A673 (cell line): Measurements from ENCODE around the gene MGAT5. TPM values are rescaled to one million over a fixed set of nuclear protein-coding genes. Genes with fewer than 3 reads are reported as not detected.

Experiments
- BruUV-seq: library from RNA; stranded (reverse); fragments of 400-500 nt; replicated peaks from 2 replicates; lab custom pipeline; 2021; lab: Mats Ljungman, UMichigan
- CTCF ChIA-PET: fragments of 300-600 bp; sonication (Branson Sonifier 250); formaldehyde crosslinking; loops from one replicate; lab custom pipeline; 2022; ENCODE audit warnings: antibody characterized with exemption; lab: Charles Lee
- POLR2A ChIA-PET: fragments of 300-600 bp; sonication (Branson Sonifier 250); formaldehyde crosslinking; loops from one replicate; lab custom pipeline; 2022; ENCODE audit warnings: antibody characterized with exemption; ENCODE audit not compliant: low non-redundant PET; lab: Charles Lee
- DNase-seq: peaks from one replicate; pipeline ENCODE4 v3.0.0-alpha.2; 2015; ENCODE audit warnings: low spot score
- H3K27ac ChIP-seq: fragments of 200-600 bp; sonication (generic); 2 replicates; pipeline ENCODE4 v1.5.1; 2016; ENCODE audit warnings: mixed run types, low read depth, mild to moderate bottlenecking, mixed read lengths, antibody characterized with exemption, low read length; ENCODE audit not compliant: poor library complexity, severe bottlenecking
- H3K27me3 ChIP-seq: fragments of 200-600 bp; sonication (generic); replicated peaks from 2 replicates; pipeline ENCODE4 v1.6.1; 2017; ENCODE audit warnings: mixed run types, low read depth, mild to moderate bottlenecking, mixed read lengths, antibody characterized with exemption, low read length; ENCODE audit not compliant: insufficient read depth, poor library complexity
- H3K36me3 ChIP-seq: fragments of 200-600 bp; sonication (generic); 2 replicates; pipeline ENCODE4 v1.6.1; 2016; ENCODE audit warnings: mixed run types, mild to moderate bottlenecking, mixed read lengths, antibody characterized with exemption, low read length; ENCODE audit not compliant: insufficient read depth, poor library complexity, severe bottlenecking
- H3K4me1 ChIP-seq: fragments of 200-600 bp; sonication (generic); 2 replicates; pipeline ENCODE4 v1.6.1; 2017; ENCODE audit warnings: mixed run types, mild to moderate bottlenecking, mixed read lengths, antibody characterized with exemption, low read length; ENCODE audit not compliant: insufficient read depth, poor library complexity, severe bottlenecking
- H3K4me3 ChIP-seq: fragments of 200-600 bp; sonication (generic); 2 replicates; pipeline ENCODE4 v1.5.1; 2016; ENCODE audit warnings: low read depth, mixed run types, mild to moderate bottlenecking, mixed read lengths, low read length; ENCODE audit not compliant: poor library complexity, severe bottlenecking
- H3K9me3 ChIP-seq: fragments of 200-600 bp; sonication (generic); 2 replicates; pipeline ENCODE4 v1.6.1; 2016; ENCODE audit warnings: mixed run types, low read depth, mild to moderate bottlenecking, mixed read lengths, antibody characterized with exemption, low read length; ENCODE audit not compliant: poor library complexity, severe bottlenecking
- EZH2 ChIP-seq: fragments of 200-600 bp; sonication (generic); IDR thresholded peaks from 2 replicates; pipeline ENCODE4 v1.6.1; 2017; ENCODE audit warnings: borderline replicate concordance, low read depth, mild to moderate bottlenecking, mixed read lengths, antibody characterized with exemption, low read length; ENCODE audit not compliant: poor library complexity, severe bottlenecking
- intact Hi-C: fragments of 100-400 bp; cut with micrococcal nuclease; formaldehyde crosslinking; loops from one replicate; pipeline ENCODE4 v1.10.0; 2022; ENCODE audit not compliant: unreplicated experiment
- total RNA-seq: library from RNA; stranded (reverse); gene quantifications from 2 replicates; pipeline ENCODE4 v1.2.3, GENCODE V29; 2021
- TF ChIP-seq, protein P1 (sequence below): fragments of 300-800, 200-600 bp; sonication (generic); conservative IDR thresholded peaks from 2 replicates; pipeline ENCODE4 v1.5.1; 2017; ENCODE audit warnings: low read depth, mild to moderate bottlenecking, antibody characterized with exemption, low read length, moderate library complexity, mixed read lengths

MGAT5 gene
- total RNA-seq, 1 experiment from 2014 or later, result 11.0 TPM

DNA sequence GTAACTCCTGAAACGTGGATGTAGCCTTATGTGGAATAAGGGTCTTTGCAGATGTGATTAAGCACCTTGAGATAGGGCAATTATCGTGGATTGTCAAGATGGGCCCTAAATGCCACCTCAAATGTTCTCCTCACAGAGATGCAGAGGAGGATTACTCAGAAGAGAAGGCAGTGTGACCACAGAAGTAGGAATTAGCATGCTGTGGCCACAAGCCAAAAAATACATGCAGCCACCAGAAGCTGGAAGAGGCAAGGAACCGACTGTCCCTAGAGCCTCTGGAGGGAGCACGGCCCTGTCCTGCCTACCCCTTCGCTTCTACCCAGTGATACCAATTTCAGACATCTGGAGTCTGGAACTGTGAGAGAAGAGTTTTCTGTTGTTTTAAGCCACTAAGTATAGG lies 47.3 kb upstream of the MGAT5 start:
- no peak overlapping the region for H3K27ac ChIP-seq
- BruUV-seq, result no TSS peak
- H3K27me3 ChIP-seq, result no peaks in the 10 kb centered on the region
- intact Hi-C loops, result loop anchor here (5.0 kb wide), 2 partner anchors 89 to 319 kb away; no protein-coding TSS in a partner anchor
- no peak for TF ChIP-seq EZH2
- TF ChIP-seq, protein P1, sequence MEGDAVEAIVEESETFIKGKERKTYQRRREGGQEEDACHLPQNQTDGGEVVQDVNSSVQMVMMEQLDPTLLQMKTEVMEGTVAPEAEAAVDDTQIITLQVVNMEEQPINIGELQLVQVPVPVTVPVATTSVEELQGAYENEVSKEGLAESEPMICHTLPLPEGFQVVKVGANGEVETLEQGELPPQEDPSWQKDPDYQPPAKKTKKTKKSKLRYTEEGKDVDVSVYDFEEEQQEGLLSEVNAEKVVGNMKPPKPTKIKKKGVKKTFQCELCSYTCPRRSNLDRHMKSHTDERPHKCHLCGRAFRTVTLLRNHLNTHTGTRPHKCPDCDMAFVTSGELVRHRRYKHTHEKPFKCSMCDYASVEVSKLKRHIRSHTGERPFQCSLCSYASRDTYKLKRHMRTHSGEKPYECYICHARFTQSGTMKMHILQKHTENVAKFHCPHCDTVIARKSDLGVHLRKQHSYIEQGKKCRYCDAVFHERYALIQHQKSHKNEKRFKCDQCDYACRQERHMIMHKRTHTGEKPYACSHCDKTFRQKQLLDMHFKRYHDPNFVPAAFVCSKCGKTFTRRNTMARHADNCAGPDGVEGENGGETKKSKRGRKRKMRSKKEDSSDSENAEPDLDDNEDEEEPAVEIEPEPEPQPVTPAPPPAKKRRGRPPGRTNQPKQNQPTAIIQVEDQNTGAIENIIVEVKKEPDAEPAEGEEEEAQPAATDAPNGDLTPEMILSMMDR, result no peak
- DNase-seq, result peak; percentile 4
- H3K4me1 ChIP-seq, result no peaks in the 10 kb centered on the region
- no peak overlapping the region for H3K4me3 ChIP-seq
- CTCF ChIA-PET, result no interaction called here
- POLR2A ChIA-PET, result no interaction called here
- no peaks in the 10 kb centered on the region for H3K9me3 ChIP-seq
- no peaks in the 10 kb centered on the region for H3K36me3 ChIP-seq

DNA sequence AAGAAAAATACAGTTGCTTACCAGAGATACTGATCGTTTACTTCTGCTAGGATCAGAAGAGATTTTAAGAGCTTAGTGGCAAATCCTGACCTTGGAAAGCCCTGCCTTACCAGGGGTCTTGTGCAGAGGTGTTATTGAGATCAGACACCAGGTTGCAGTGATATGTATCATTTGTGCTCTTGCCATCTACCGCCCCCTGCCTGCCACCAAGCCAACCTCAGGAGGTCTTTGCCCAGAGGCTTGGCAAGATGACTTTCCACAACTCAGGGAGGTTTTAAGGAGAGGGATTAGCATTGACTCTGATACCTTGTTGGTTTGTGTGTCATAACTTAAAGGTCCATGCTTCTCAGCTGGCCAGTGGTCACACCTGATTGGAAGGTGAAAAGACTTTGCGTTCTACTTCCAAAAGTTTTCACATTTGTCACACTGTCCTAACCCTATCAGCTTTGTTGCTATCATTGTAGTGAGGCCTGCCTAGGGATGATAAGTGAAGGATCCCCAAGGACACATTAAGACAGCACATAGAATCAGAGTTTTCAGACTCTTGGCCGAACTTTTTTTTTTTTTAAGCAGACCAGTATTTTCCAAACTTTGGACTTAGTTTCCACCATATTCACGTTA lies 46.2 kb upstream of the MGAT5 start:
- BruUV-seq, result no TSS peak
- no peaks in the 10 kb centered on the region for H3K36me3 ChIP-seq
- H3K27me3 ChIP-seq, result no peaks in the 10 kb centered on the region
- intact Hi-C loops, result loop anchor here (5.0 kb wide), 2 partner anchors 90 to 320 kb away; no protein-coding TSS in a partner anchor
- ChIA-PET POLR2A (no interaction called here), CTCF (no interaction called here)
- TF ChIP-seq EZH2, result no peak
- TF ChIP-seq, protein P1, result peak; percentile 73
- no peak overlapping the region for H3K27ac ChIP-seq
- DNase-seq, result peak; percentile 58
- no peak overlapping the region for H3K4me3 ChIP-seq
- H3K9me3 ChIP-seq, result no peaks in the 10 kb centered on the region
- H3K4me1 ChIP-seq, result no peaks in the 10 kb centered on the region

DNA sequence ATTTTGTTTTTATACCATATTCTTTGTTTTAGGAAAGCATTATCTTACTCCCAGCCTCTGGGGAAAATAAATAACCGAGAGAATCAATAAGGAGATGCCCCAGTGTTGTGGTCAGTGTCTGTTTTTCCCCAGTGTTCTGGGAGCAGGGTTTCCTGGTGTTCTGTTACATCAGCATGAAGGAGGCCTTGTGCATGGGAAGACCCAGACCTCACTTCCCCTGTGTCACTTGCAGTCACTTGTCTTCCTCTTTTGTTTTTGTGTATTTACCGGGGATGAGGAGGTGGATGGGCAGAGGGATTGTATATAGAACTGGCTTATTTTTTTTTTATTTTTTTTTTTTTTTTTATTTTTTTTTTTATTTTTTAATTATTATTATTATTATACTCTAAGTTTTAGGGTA lies 45.0 kb upstream of the MGAT5 start:
- intact Hi-C loops, result loop anchor here (5.0 kb wide), 2 partner anchors 92 to 322 kb away; no protein-coding TSS in a partner anchor
- no peak for DNase-seq
- H3K4me1 ChIP-seq, result no peaks in the 10 kb centered on the region

More for the DNA sequence above, 45.0 kb upstream of the MGAT5 start:
- POLR2A ChIA-PET, result no interaction called here
- Histone ChIP-seq H3K4me3 (no peak overlapping the region), H3K27ac (no peak overlapping the region), H3K9me3 (no peaks in the 10 kb centered on the region), H3K36me3 (no peaks in the 10 kb centered on the region), H3K27me3 (no peaks in the 10 kb centered on the region)
- no peak for TF ChIP-seq EZH2
- TF ChIP-seq, protein P1, result no peak
- BruUV-seq, result no TSS peak
- CTCF ChIA-PET, result no interaction called here
